Measurements from ENCODE around the gene TTC12. TPM values are rescaled to one million over a fixed set of nuclear protein-coding genes. Genes with fewer than 3 reads are reported as not detected.

TTC12 gene
- total and polyA plus RNA-seq, 2 of the 4 experiments (the other 2 are of a cell fraction): 10.0 to 14.7 TPM

DNA sequence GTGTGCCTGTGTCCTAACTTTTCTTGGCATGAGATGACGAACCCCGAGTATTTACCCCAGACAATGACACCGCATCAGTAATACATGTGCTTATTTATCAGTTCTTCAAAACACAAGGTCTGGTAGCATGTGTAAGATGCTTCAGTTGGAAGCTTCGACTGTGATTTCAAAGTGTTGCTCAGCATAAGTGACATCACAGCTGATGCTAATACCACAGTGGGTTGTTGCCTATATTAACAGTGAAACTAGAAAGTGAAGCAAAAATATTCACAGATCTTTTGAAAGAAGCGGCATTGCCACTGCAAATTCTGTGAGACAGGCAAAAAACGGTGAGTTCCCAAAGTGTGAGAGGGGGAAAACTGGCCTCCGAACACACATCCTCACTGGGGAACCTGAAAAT, 18.4 kb upstream of the TTC12 start:
- no peak overlapping the region for H2AK5ac ChIP-seq (ENCODE audit: low read depth, low read length)
- intact Hi-C loops (cut with micrococcal nuclease) (no loop called here), in situ Hi-C loops (cut with MboI; ENCODE audit: low sequenced_read_pairs) (loop anchor here (25.0 kb wide), 1 partner anchor 1184 kb away; no protein-coding TSS in a partner anchor), dilution Hi-C loops (cut with HindIII; ENCODE audit: low sequenced_read_pairs, unreplicated experiment) (no loop called here)
- H3K23ac ChIP-seq (ENCODE audit: low read depth, low read length): no peak overlapping the region
- no peak overlapping the region for H4K91ac ChIP-seq (ENCODE audit: insufficient read depth, low read depth, low read length)
- no peak overlapping the region for H4K8ac ChIP-seq (ENCODE audit: low read depth in 2 of 2, low read length in 2 of 2)
- H3K79me1 ChIP-seq (ENCODE audit: low read depth in 1 of 2, low read length in 2 of 2): no peaks in the 10 kb centered on the region
- no peaks in the 10 kb centered on the region for H3K9me1 ChIP-seq (ENCODE audit: insufficient read depth, low read length)
- H2AFZ ChIP-seq (replicated peaks; ENCODE audit: low read length, poor library complexity): no peak overlapping the region
- H3K14ac ChIP-seq (replicated peaks; ENCODE audit: low read depth, low read length): no peak overlapping the region
- no peak overlapping the region for H2BK5ac ChIP-seq (ENCODE audit: low read depth, low read length, poor library complexity, severe bottlenecking)
- H4K20me1 ChIP-seq (ENCODE audit: insufficient read depth, low read length): no peaks in the 10 kb centered on the region
- no peaks in the 10 kb centered on the region for H3K4me1 ChIP-seq (ENCODE audit: control insufficient read depth, insufficient read depth, low read length)
- CTCF ChIA-PET: no interaction called here
- POLR2A ChIA-PET (ENCODE audit: unreplicated experiment): interaction anchor here (0.5 kb wide), 1 partner anchor 519 kb away, joined by 3 read pairs; no protein-coding TSS in a partner anchor
- no peak overlapping the region for H4K5ac ChIP-seq (ENCODE audit: low read depth, low read length)
- no peak for TF ChIP-seq USF2 (IDR thresholded peaks at IDR 0.05; ENCODE audit: low read depth, low read length)
- TF ChIP-seq RAD21 (IDR thresholded peaks at IDR 0.05; ENCODE audit: low read length): no peak
- no peak for TF ChIP-seq RCOR1 (IDR thresholded peaks at IDR 0.05; ENCODE audit: insufficient replicate concordance, low read length)
- TF ChIP-seq BHLHE40 (IDR thresholded peaks at IDR 0.05; ENCODE audit: low read depth, low read length): no peak
- no peak for TF ChIP-seq MXI1 (IDR thresholded peaks at IDR 0.05; ENCODE audit: borderline replicate concordance, low read depth, low read length)
- TF ChIP-seq NFE2L2 (IDR thresholded peaks at IDR 0.05; ENCODE audit: low read depth, low read length): no peak
- no peak for TF ChIP-seq CHD1 (IDR thresholded peaks at IDR 0.05; ENCODE audit: low read depth, low read length)
- TF ChIP-seq, protein P1, sequence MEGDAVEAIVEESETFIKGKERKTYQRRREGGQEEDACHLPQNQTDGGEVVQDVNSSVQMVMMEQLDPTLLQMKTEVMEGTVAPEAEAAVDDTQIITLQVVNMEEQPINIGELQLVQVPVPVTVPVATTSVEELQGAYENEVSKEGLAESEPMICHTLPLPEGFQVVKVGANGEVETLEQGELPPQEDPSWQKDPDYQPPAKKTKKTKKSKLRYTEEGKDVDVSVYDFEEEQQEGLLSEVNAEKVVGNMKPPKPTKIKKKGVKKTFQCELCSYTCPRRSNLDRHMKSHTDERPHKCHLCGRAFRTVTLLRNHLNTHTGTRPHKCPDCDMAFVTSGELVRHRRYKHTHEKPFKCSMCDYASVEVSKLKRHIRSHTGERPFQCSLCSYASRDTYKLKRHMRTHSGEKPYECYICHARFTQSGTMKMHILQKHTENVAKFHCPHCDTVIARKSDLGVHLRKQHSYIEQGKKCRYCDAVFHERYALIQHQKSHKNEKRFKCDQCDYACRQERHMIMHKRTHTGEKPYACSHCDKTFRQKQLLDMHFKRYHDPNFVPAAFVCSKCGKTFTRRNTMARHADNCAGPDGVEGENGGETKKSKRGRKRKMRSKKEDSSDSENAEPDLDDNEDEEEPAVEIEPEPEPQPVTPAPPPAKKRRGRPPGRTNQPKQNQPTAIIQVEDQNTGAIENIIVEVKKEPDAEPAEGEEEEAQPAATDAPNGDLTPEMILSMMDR (conservative IDR thresholded peaks at IDR 0.05; ENCODE audit: low read depth, low read length): no peak
- TF ChIP-seq SMC3 (IDR thresholded peaks at IDR 0.05; ENCODE audit: low read depth, low read length): no peak
- no peak for TF ChIP-seq FOS (IDR thresholded peaks at IDR 0.05; ENCODE audit: low read depth, low read length)
- no peak for TF ChIP-seq MAZ (IDR thresholded peaks at IDR 0.05; ENCODE audit: borderline replicate concordance, low read depth, low read length)
- TF ChIP-seq MAFK (IDR thresholded peaks at IDR 0.05; ENCODE audit: low read depth, low read length): no peak
- TF ChIP-seq RFX5 (IDR thresholded peaks at IDR 0.05; ENCODE audit: low read depth, low read length): no peak
- TF ChIP-seq POLR2A (IDR thresholded peaks at IDR 0.05; ENCODE audit: low read depth, low read length): no peak
- no peak for TF ChIP-seq CEBPB (IDR thresholded peaks at IDR 0.05; ENCODE audit: low read depth, low read length)
- TF ChIP-seq, protein P2, sequence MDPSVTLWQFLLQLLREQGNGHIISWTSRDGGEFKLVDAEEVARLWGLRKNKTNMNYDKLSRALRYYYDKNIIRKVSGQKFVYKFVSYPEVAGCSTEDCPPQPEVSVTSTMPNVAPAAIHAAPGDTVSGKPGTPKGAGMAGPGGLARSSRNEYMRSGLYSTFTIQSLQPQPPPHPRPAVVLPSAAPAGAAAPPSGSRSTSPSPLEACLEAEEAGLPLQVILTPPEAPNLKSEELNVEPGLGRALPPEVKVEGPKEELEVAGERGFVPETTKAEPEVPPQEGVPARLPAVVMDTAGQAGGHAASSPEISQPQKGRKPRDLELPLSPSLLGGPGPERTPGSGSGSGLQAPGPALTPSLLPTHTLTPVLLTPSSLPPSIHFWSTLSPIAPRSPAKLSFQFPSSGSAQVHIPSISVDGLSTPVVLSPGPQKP (IDR thresholded peaks at IDR 0.05; ENCODE audit: borderline replicate concordance, low read depth, low read length): no peak
- H2BK15ac ChIP-seq (ENCODE audit: low read depth, low read length): no peak overlapping the region
- no peak overlapping the region for H3K9ac ChIP-seq (ENCODE audit: low read depth, low read length)
- no peak overlapping the region for H3K27ac ChIP-seq (ENCODE audit: insufficient read depth, low read length)
- no peak overlapping the region for H2AK9ac ChIP-seq (replicated peaks; ENCODE audit: low read depth, low read length, poor library complexity)
- DNase-seq: no peak
- ATAC-seq (ENCODE audit: low read depth): no peak
- H2BK120ac ChIP-seq (ENCODE audit: low read depth, low read length): no peak overlapping the region
- no peaks in the 10 kb centered on the region for H3K9me3 ChIP-seq (ENCODE audit: control insufficient read depth, insufficient read depth, low read length)
- no TSS peak for BruUV-seq (replicated peaks)
- no peak overlapping the region for H2BK20ac ChIP-seq (ENCODE audit: low read depth, low read length)
- no peak overlapping the region for H3K4ac ChIP-seq (ENCODE audit: low read depth, low read length)
- no peaks in the 10 kb centered on the region for H3K36me3 ChIP-seq (ENCODE audit: control insufficient read depth, insufficient read depth, low read length)
- H3K18ac ChIP-seq (ENCODE audit: low read depth, low read length): no peak overlapping the region
- WGBS, 2 experiments (ENCODE audit: extremely low coverage in 2 of 2, insufficient read length in 1 of 2): no CpG with 5 or more reads among the region's 7 CpGs
- peaks cover 6% of the 10 kb centered on the region for H3K27me3 ChIP-seq (ENCODE audit: control insufficient read depth, insufficient read depth, low read length)
- H3K56ac ChIP-seq (ENCODE audit: extremely low read depth, insufficient read depth, low read length): no peak overlapping the region
- H3K4me2 ChIP-seq (ENCODE audit: low read depth, low read length): no peak overlapping the region
- H3K4me3 ChIP-seq (ENCODE audit: insufficient read depth, low read depth, low read length): no peak overlapping the region

All from IMR-90 (cell line).